HepG2 (cell line): Measurements from ENCODE around the gene ZNF318. TPM values are rescaled to one million over a fixed set of nuclear protein-coding genes. Genes with fewer than 3 reads are reported as not detected.
A peak's percentile ranks its signal among the peaks of the same experiment; 100 is the strongest.

Experiments used
- BRD4 ChIP-seq: sonication (generic); formaldehyde crosslinking; IDR thresholded peaks from 2 replicates; pipeline ENCODE4 v1.4.0; 2020; ENCODE audit warnings: missing genetic modification reagents
- CBFB ChIP-seq: sonication (generic); formaldehyde crosslinking; IDR thresholded peaks from 2 replicates; pipeline ENCODE4 v1.4.0; 2020; ENCODE audit warnings: missing genetic modification reagents
- CBX1 ChIP-seq: IDR thresholded peaks from one replicate; pipeline ENCODE4 v1.6.1; 2016; ENCODE audit warnings: antibody characterized with exemption, low read depth
- CC2D1A ChIP-seq: sonication (generic); formaldehyde crosslinking; IDR thresholded peaks from 2 replicates; pipeline ENCODE4 v1.8.1; 2023; ENCODE audit warnings: mild to moderate bottlenecking, missing genetic modification reagents
- EED ChIP-seq: sonication (generic); formaldehyde crosslinking; IDR thresholded peaks from 2 replicates; pipeline ENCODE4 v1.5.0; 2020; ENCODE audit warnings: mild to moderate bottlenecking, missing genetic modification reagents
- GATAD2A ChIP-seq: IDR thresholded peaks from 2 replicates; pipeline ENCODE4 v1.6.1; 2016
- IRX3 ChIP-seq: sonication (generic); formaldehyde crosslinking; IDR thresholded peaks from 2 replicates; pipeline ENCODE4 v1.8.1; 2023; ENCODE audit warnings: mild to moderate bottlenecking, low read depth, missing genetic modification reagents, borderline replicate concordance
- KAT2B ChIP-seq: fragments of 150-350 bp; IDR thresholded peaks from 2 replicates; pipeline ENCODE4 v1.6.1; 2014; ENCODE audit warnings: low read depth, low read length, borderline replicate concordance
- MED13 ChIP-seq: sonication (generic); formaldehyde crosslinking; IDR thresholded peaks from 2 replicates; pipeline ENCODE4 v1.5.0; 2020; ENCODE audit warnings: missing genetic modification reagents
- MLLT10 ChIP-seq: sonication (generic); formaldehyde crosslinking; IDR thresholded peaks from 2 replicates; pipeline ENCODE4 v1.4.0; 2020; ENCODE audit warnings: missing genetic modification reagents
- PITX1 ChIP-seq: sonication (generic); formaldehyde crosslinking; IDR thresholded peaks from 2 replicates; pipeline ENCODE4 v1.5.1; 2020; ENCODE audit warnings: mild to moderate bottlenecking, missing genetic modification reagents
- POLR2AphosphoS2 ChIP-seq: IDR thresholded peaks from 2 replicates; pipeline ENCODE4 v1.6.1; 2011; ENCODE audit warnings: low read depth, low read length, improper control_type of control experiment
- SNRNP70 ChIP-seq: fragments of 200-400 bp; formaldehyde crosslinking; IDR thresholded peaks from 2 replicates; pipeline ENCODE4 v1.6.1; 2017; ENCODE audit warnings: mild to moderate bottlenecking, low read depth, low read length, moderate library complexity
- TAF15 ChIP-seq: fragments of 200-400 bp; formaldehyde crosslinking; IDR thresholded peaks from one replicate; pipeline ENCODE4 v1.6.1; 2018; ENCODE audit warnings: mild to moderate bottlenecking, low read depth, low read length; ENCODE audit not compliant: poor library complexity, severe bottlenecking
- TOPORS ChIP-seq: sonication (generic); formaldehyde crosslinking; IDR thresholded peaks from 2 replicates; pipeline ENCODE4 v1.8.0; 2023; ENCODE audit warnings: mild to moderate bottlenecking, missing genetic modification reagents
- U2AF1 ChIP-seq: fragments of 200-400 bp; formaldehyde crosslinking; optimal IDR thresholded peaks from 2 replicates; pipeline ENCODE3; 2017; ENCODE audit warnings: mild to moderate bottlenecking, low read depth, low read length
- XRCC5 ChIP-seq: fragments of 200-400 bp; formaldehyde crosslinking; optimal IDR thresholded peaks from 2 replicates; pipeline ENCODE3; 2017; ENCODE audit warnings: mild to moderate bottlenecking, low read length
- YY1 ChIP-seq: IDR thresholded peaks from 2 replicates; pipeline ENCODE4 v1.6.1; 2011; ENCODE audit warnings: low read length, low read depth, moderate library complexity, mild to moderate bottlenecking; ENCODE audit not compliant: insufficient read depth, insufficient replicate concordance
- ZBTB8A ChIP-seq: sonication (generic); formaldehyde crosslinking; IDR thresholded peaks from 2 replicates; pipeline ENCODE4 v1.4.0; 2020; ENCODE audit warnings: mild to moderate bottlenecking, low read depth, missing genetic modification reagents, borderline replicate concordance
- ZNF224 ChIP-seq: sonication (generic); formaldehyde crosslinking; IDR thresholded peaks from 2 replicates; pipeline ENCODE4 v1.5.0; 2020; ENCODE audit warnings: mild to moderate bottlenecking, missing genetic modification reagents
- ZNF446 ChIP-seq: sonication (generic); formaldehyde crosslinking; IDR thresholded peaks from 2 replicates; pipeline ENCODE4 v1.5.0; 2020; ENCODE audit warnings: mild to moderate bottlenecking, missing genetic modification reagents
- ZNF615 ChIP-seq: sonication (generic); formaldehyde crosslinking; IDR thresholded peaks from 2 replicates; pipeline ENCODE4 v1.5.0; 2020; ENCODE audit warnings: mild to moderate bottlenecking, missing genetic modification reagents, borderline replicate concordance
- ZNF75D ChIP-seq: sonication (generic); formaldehyde crosslinking; IDR thresholded peaks from 2 replicates; pipeline ENCODE4 v1.8.1; 2023; ENCODE audit warnings: missing genetic modification reagents, mild to moderate bottlenecking, borderline replicate concordance
- polyA plus RNA-seq, 8 experiments: library from polyadenylated mRNA; depleted of rRNA in 3 of 8; stranded (reverse) in 7 of 8; unstranded in 1 of 8; fragments of >200 nt; fragmentation: Illumina TruSeq in 4 of 8; extraction: Trizol in 4 of 8; gene quantifications; 2 replicates each; pipeline versions ENCODE4 v1.2.1 to v1.2.3, GENCODE V29; 2011 to 2016; ENCODE audit warnings: low read depth in 4 of 8, missing spikeins in 1 of 8, mixed read lengths in 1 of 8; ENCODE audit not compliant: insufficient read depth in 1 of 8
- total RNA-seq, 5 experiments: library from RNA; depleted of rRNA; stranded (reverse); fragments of >200 nt; fragmentation: Illumina TruSeq; extraction: Trizol; gene quantifications; 2 replicates each; pipeline ENCODE4 v1.2.3, GENCODE V29; 2016; ENCODE audit warnings: low read depth in 1 of 5
- TF ChIP-seq, protein P1 (sequence below): sonication (generic); formaldehyde crosslinking; IDR thresholded peaks from 2 replicates; pipeline ENCODE4 v1.4.0; 2020; ENCODE audit warnings: missing genetic modification reagents
- TF ChIP-seq, protein P2 (sequence below): sonication (generic); formaldehyde crosslinking; IDR thresholded peaks from 2 replicates; pipeline ENCODE4 v1.4.0; 2020; ENCODE audit warnings: low read depth, missing genetic modification reagents

ZNF318 gene
- total and polyA plus RNA-seq, 2 of the 13 experiments (the other 11 are each of a cell fraction or from before 2014, with no cell fraction given), result 13.0 to 14.5 TPM

DNA sequence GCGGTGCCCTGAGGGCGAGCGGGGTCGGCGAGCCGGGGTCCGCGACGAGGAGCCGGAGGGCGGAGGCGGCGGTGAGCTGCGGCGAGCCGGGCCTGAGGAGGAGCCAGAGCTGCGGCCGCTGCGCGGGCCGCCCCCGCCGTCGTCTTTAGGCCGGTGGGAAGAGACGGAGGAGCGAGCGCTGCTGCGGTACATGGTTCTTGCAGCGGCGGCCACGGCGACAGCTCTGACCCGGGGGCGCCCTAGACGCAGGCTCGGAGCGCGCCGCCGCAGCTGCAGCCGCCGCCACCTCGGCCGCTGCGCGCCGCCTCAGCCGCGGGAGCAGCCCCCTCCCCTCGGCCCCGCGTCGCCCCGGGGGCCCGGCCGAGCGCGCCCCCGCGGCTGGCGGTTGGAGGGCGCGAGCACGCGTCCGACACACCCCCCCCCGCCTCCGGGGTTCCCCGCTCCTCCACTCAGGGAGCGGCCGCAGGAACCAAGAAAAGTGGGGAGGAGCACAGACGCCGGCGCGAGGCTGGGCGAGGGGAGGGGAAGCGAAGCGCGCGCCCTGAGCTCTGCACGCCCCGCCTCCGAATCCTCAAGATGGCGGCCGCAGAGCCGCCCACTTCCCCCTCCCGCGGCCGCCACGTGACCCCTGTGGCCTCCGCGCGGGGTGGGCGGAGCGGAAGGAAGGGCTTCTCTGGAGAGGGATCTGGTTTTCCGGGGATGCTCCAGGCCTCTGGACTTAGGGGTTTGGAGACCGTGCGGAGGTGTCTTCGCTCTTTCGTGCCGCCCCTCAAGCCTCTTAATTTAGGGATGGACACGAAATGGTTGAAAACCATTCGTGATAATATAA lies at the start of gene ZNF318 (continued):
- TF ChIP-seq, protein P1, sequence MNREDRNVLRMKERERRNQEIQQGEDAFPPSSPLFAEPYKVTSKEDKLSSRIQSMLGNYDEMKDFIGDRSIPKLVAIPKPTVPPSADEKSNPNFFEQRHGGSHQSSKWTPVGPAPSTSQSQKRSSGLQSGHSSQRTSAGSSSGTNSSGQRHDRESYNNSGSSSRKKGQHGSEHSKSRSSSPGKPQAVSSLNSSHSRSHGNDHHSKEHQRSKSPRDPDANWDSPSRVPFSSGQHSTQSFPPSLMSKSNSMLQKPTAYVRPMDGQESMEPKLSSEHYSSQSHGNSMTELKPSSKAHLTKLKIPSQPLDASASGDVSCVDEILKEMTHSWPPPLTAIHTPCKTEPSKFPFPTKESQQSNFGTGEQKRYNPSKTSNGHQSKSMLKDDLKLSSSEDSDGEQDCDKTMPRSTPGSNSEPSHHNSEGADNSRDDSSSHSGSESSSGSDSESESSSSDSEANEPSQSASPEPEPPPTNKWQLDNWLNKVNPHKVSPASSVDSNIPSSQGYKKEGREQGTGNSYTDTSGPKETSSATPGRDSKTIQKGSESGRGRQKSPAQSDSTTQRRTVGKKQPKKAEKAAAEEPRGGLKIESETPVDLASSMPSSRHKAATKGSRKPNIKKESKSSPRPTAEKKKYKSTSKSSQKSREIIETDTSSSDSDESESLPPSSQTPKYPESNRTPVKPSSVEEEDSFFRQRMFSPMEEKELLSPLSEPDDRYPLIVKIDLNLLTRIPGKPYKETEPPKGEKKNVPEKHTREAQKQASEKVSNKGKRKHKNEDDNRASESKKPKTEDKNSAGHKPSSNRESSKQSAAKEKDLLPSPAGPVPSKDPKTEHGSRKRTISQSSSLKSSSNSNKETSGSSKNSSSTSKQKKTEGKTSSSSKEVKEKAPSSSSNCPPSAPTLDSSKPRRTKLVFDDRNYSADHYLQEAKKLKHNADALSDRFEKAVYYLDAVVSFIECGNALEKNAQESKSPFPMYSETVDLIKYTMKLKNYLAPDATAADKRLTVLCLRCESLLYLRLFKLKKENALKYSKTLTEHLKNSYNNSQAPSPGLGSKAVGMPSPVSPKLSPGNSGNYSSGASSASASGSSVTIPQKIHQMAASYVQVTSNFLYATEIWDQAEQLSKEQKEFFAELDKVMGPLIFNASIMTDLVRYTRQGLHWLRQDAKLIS (CRISPR knock-in tag), result no peak
- no peak for TF ChIP-seq MED13 (CRISPR knock-in tag)
- no peak for TF ChIP-seq KAT2B
- TF ChIP-seq SNRNP70, result no peak
- TF ChIP-seq ZNF224 (CRISPR knock-in tag), result no peak
- TF ChIP-seq PITX1, result 0 out of 2 replicates have a peak, but pooled peaks have one; percentile 41
- no peak for TF ChIP-seq ZNF615 (CRISPR knock-in tag)
- TF ChIP-seq TAF15, result no peak
- TF ChIP-seq CBFB (CRISPR knock-in tag), result no peak
- TF ChIP-seq CBX1, result no peak
- peak; percentile 97 for TF ChIP-seq YY1
- peak; percentile 50; the same call in 1 of the 2 replicates for TF ChIP-seq BRD4 (CRISPR knock-in tag)
- peak; percentile 81 for TF ChIP-seq XRCC5
- TF ChIP-seq POLR2AphosphoS2, result no peak
- TF ChIP-seq CC2D1A (CRISPR knock-in tag), result no peak
- TF ChIP-seq, protein P2, sequence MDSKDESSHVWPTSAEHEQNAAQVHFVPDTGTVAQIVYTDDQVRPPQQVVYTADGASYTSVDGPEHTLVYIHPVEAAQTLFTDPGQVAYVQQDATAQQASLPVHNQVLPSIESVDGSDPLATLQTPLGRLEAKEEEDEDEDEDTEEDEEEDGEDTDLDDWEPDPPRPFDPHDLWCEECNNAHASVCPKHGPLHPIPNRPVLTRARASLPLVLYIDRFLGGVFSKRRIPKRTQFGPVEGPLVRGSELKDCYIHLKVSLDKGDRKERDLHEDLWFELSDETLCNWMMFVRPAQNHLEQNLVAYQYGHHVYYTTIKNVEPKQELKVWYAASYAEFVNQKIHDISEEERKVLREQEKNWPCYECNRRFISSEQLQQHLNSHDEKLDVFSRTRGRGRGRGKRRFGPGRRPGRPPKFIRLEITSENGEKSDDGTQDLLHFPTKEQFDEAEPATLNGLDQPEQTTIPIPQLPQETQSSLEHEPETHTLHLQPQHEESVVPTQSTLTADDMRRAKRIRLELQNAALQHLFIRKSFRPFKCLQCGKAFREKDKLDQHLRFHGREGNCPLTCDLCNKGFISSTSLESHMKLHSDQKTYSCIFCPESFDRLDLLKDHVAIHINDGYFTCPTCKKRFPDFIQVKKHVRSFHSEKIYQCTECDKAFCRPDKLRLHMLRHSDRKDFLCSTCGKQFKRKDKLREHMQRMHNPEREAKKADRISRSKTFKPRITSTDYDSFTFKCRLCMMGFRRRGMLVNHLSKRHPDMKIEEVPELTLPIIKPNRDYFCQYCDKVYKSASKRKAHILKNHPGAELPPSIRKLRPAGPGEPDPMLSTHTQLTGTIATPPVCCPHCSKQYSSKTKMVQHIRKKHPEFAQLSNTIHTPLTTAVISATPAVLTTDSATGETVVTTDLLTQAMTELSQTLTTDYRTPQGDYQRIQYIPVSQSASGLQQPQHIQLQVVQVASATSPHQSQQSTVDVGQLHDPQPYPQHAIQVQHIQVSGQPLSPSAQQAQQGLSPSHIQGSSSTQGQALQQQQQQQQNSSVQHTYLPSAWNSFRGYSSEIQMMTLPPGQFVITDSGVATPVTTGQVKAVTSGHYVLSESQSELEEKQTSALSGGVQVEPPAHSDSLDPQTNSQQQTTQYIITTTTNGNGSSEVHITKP (CRISPR knock-in tag), result peak; percentile 92
- TF ChIP-seq ZNF75D (CRISPR knock-in tag), result no peak
- no peak for TF ChIP-seq U2AF1
- no peak for TF ChIP-seq MLLT10 (CRISPR knock-in tag)
- no peak for TF ChIP-seq EED (CRISPR knock-in tag)
- TF ChIP-seq TOPORS (CRISPR knock-in tag), result no peak
- TF ChIP-seq GATAD2A (CRISPR knock-in tag), result peak; percentile 61
- no peak for TF ChIP-seq ZBTB8A
- no peak for TF ChIP-seq IRX3
- no peak for TF ChIP-seq ZNF446 (CRISPR knock-in tag)
